GM19395 (cell line): ENCODE measurements around the gene LAMC1.
A peak's percentile ranks its signal among the peaks of the same experiment; 100 is the strongest.

Experiments
- ATAC-seq: cut with Tn5 transposase; IDR thresholded peaks from one replicate; pipeline ENCODE4 v1.9.1; 2021; ENCODE audit warnings: mild to moderate bottlenecking, moderate library complexity; ENCODE audit not compliant: unreplicated experiment

LAMC1 gene

GRCh38 chr1:183180218-183180617 is 157.0 kb downstream of the LAMC1 start:
- ATAC-seq: no peak

DNA sequence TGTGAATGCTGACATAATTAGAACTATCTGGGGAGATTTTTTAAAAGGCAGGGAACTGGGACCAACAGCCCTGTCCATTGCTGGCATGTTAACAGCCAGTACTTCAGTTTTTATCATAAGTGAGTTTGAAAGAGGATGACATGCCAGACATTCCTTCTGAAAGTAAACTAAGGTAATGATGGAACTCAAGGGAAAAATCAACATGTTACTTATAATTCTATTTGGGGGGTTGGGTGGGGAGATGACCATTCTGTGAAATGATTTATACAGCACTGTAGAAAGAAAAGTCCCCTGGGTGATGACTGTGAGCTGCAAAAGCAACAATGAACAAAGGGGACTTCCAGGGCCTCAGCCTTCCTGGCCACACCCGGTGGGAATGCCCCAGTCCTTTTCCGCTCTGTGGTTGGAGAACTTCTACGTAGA is 157.4 kb downstream of the LAMC1 start:
- ATAC-seq: peak; percentile 67

DNA sequence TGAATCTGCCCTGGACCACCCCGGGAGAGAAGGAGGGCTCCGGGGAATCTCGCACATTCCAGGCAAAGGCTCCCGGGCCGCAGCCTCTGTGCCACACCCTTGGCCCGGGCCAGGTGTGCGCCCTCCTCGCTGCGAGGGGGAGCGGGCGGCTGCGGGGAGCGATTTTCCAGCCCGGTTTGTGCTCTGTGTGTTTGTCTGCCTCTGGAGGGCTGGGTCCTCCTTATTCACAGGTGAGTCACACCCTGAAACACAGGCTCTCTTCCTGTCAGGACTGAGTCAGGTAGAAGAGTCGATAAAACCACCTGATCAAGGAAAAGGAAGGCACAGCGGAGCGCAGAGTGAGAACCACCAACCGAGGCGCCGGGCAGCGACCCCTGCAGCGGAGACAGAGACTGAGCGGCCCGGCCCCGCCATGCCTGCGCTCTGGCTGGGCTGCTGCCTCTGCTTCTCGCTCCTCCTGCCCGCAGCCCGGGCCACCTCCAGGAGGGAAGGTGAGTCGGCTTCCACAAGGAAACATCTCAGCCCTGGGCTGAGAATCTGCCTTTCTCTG is 162.8 kb downstream of the LAMC1 start, which contains the start of gene LAMC2:
Gene LAMC2 (plus strand): TSS at position 324 of the 550 bp plus-strand sequence. CDS start 89 bp downstream, at position 413.
- no peak for ATAC-seq

GRCh38 chr1:183186841-183187240 is 163.6 kb downstream of the LAMC1 start:
- no peak for ATAC-seq

GRCh38 chr1:183188240-183188639 is 165.0 kb downstream of the LAMC1 start:
- no peak for ATAC-seq

GRCh38 chr1:183191833-183192232 is 168.6 kb downstream of the LAMC1 start:
- ATAC-seq: no peak

DNA sequence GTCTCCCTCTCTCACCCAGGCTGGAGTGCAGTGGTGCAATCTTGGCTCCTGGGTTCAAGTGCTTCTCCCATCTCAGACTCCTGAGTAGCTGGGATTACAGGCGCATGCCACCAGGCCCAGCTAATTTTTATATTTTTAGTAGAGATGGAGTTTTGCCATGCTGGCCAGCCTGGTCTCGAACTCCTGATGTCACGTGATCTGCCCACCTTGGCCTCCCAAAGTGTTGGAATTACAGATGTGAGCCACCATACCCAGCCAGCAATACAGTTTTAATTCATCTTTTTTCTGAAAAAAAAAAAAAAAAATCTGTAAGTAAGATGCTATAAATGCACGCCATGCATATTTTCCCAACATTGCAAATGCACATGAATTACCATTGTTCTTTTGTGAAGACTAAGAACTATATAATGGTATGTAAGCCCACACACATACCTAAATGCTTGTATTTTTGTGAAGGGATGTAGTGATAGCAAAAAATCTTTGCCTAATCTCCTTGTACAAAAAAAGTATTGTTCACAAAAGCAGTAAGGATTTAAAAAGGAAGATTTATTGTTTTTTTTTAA is 170.8 kb downstream of the LAMC1 start:
- no peak for ATAC-seq

- peak; percentile 98 for ATAC-seq
Measured at GRCh38 chr1:183194527-183195141, 171.4 kb downstream of the LAMC1 start.

DNA sequence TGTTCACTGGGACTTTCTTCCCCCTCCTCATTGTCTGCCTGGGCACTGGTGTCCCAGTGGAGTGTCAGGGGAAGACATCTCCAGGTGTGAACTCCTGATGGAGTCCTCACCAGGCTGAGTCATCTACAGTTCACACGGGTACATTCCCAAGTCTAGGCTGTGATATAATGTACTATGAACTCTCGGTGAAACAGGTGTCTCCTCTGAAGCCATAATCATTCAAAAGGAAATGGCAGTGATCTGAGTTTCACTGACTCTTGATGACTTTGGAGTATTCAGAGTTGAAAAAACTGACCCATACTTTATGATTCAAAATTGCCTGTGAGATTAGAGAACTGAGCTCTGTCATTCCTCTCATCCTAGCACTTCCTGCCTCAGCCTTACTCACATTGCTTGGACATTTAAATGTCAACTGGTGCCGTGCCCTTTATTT is 171.9 kb downstream of the LAMC1 start:
- ATAC-seq: peak; percentile 47
